Cardiac muscle cell (in vitro differentiated cells and primary cell): Measurements from ENCODE around the gene INAFM1. TPM values are rescaled to one million over a fixed set of nuclear protein-coding genes. Genes with fewer than 3 reads are reported as not detected.

Experiments used
- DNase-seq, 2 donors: peaks; one replicate each; pipeline versions ENCODE4 v3.0.0 to v3.0.0-alpha.2; 2010 to 2017; ENCODE audit warnings: low read depth in 1 of 2, low spot score in 1 of 2
- H3K27ac ChIP-seq: fragments of 200-600 bp; sonication (generic); 2 replicates; pipeline ENCODE4 v1.5.1; 2016
- H3K27me3 ChIP-seq: fragments of 200-600 bp; sonication (generic); 2 replicates; pipeline ENCODE4 v1.6.0; 2016; ENCODE audit warnings: control low read depth
- H3K36me3 ChIP-seq: fragments of 200-600 bp; sonication (generic); 2 replicates; pipeline ENCODE4 v1.5.1; 2016; ENCODE audit warnings: control low read depth
- H3K4me1 ChIP-seq: fragments of 200-600 bp; sonication (generic); 2 replicates; pipeline ENCODE4 v1.8.1; 2017; ENCODE audit warnings: low read depth, mild to moderate bottlenecking, mixed run types
- H3K4me3 ChIP-seq: fragments of 200-600 bp; sonication (generic); 2 replicates; pipeline ENCODE4 v1.5.1; 2016; ENCODE audit warnings: mild to moderate bottlenecking
- H3K9me3 ChIP-seq: fragments of 200-600 bp; sonication (generic); 2 replicates; pipeline ENCODE4 v1.5.1; 2017; ENCODE audit warnings: low read depth, mild to moderate bottlenecking, control low read depth
- CTCF ChIP-seq: IDR thresholded peaks from 2 replicates; pipeline ENCODE4 v1.5.1; 2012; ENCODE audit warnings: low read depth, mild to moderate bottlenecking, low read length
- polyA plus RNA-seq: library from polyadenylated mRNA; unstranded; fragments of >200 nt; fragmentation: Nextera tagmentation; extraction: Ambion mirVana; gene quantifications from 2 replicates; pipeline ENCODE4 v1.2.1, GENCODE V29; 2016
- total RNA-seq: library from RNA; depleted of rRNA; stranded (reverse); fragments of >200 nt; gene quantifications from 2 replicates; pipeline ENCODE4 v1.2.3, GENCODE V29; 2016

The INAFM1 gene
- total and polyA plus RNA-seq, 2 experiments from 2014 or later: 1.5 to 5.8 TPM

GRCh38 chr19:47324502-47324901, 49.8 kb downstream of the INAFM1 start:
- Histone ChIP-seq H3K4me1 (peaks cover 3% of the 10 kb centered on the region), H3K4me3 (no peak overlapping the region), H3K9me3 (no peaks in the 10 kb centered on the region), H3K27me3 (no peaks in the 10 kb centered on the region), H3K27ac (no peak overlapping the region), H3K36me3 (no peaks in the 10 kb centered on the region)
- no peak for DNase-seq
- TF ChIP-seq CTCF: no peak

Other genes starting within 250 kb of the INAFM1 start
- gene TMEM160, start 226.3 kb upstream of the INAFM1 start, total RNA-seq: 62.7 and 64.5 TPM in 2 replicates
- 123 and 129 TPM in 2 replicates for gene TMEM160, start 226.3 kb upstream of the INAFM1 start, polyA plus RNA-seq
- 23.2 and 34.6 TPM in 2 replicates for gene ZC3H4, start 161.1 kb upstream of the INAFM1 start, total RNA-seq
- 4.2 and 5.0 TPM in 2 replicates for gene ZC3H4, start 161.1 kb upstream of the INAFM1 start, polyA plus RNA-seq
- gene SAE1, start 144.1 kb upstream of the INAFM1 start, total RNA-seq: 128 and 148 TPM in 2 replicates
- gene SAE1, start 144.1 kb upstream of the INAFM1 start, polyA plus RNA-seq: 171 and 213 TPM in 2 replicates
- 19.1 and 21.5 TPM in 2 replicates for gene BBC3, start 43.7 kb upstream of the INAFM1 start, total RNA-seq
- 12.9 and 19.2 TPM in 2 replicates for gene BBC3, start 43.7 kb upstream of the INAFM1 start, polyA plus RNA-seq
- gene CCDC9, start 18.4 kb upstream of the INAFM1 start, total RNA-seq: 13.8 and 22.5 TPM in 2 replicates
- 16.3 and 21.9 TPM in 2 replicates for gene CCDC9, start 18.4 kb upstream of the INAFM1 start, polyA plus RNA-seq
- gene C5AR1, start 35.0 kb downstream of the INAFM1 start, total RNA-seq: not detected in 2 replicates
- gene C5AR1, start 35.0 kb downstream of the INAFM1 start, polyA plus RNA-seq: not detected in 2 replicates
- 0.18 TPM in 1 of 2 replicates, not detected in the other for gene C5AR2, start 57.3 kb downstream of the INAFM1 start, total RNA-seq
- gene C5AR2, start 57.3 kb downstream of the INAFM1 start, polyA plus RNA-seq: not detected in 2 replicates
- 29.1 and 33.7 TPM in 2 replicates for gene DHX34, start 74.4 kb downstream of the INAFM1 start, total RNA-seq
- gene DHX34, start 74.4 kb downstream of the INAFM1 start, polyA plus RNA-seq: 16.1 and 18.2 TPM in 2 replicates
- 83.7 and 108 TPM in 2 replicates for gene MEIS3, start 144.6 kb downstream of the INAFM1 start, total RNA-seq
- 82.8 and 114 TPM in 2 replicates for gene MEIS3, start 144.6 kb downstream of the INAFM1 start, polyA plus RNA-seq
- 3.7 and 4.6 TPM in 2 replicates for gene SLC8A2, start 197.0 kb downstream of the INAFM1 start, total RNA-seq
- 0.67 and 0.99 TPM in 2 replicates for gene SLC8A2, start 197.0 kb downstream of the INAFM1 start, polyA plus RNA-seq
- 10.2 and 10.4 TPM in 2 replicates for gene KPTN, start 209.3 kb downstream of the INAFM1 start, total RNA-seq
- 15.5 and 20.6 TPM in 2 replicates for gene KPTN, start 209.3 kb downstream of the INAFM1 start, polyA plus RNA-seq
- gene NAPA, start 240.2 kb downstream of the INAFM1 start, total RNA-seq: 62.5 and 108 TPM in 2 replicates
- 123 and 173 TPM in 2 replicates for gene NAPA, start 240.2 kb downstream of the INAFM1 start, polyA plus RNA-seq